Spinal cord (tissue), 10 donors: ENCODE measurements around the gene RAB39B. TPM values are rescaled to one million over a fixed set of nuclear protein-coding genes. Genes with fewer than 3 reads are reported as not detected.
"Not testable (repeated sequence)": the region's sequence is repeated elsewhere in the genome, so short reads cannot be mapped to it uniquely, and the experiment has no call there.

ENCODE experiments used
- DNase-seq, 6 donors: peaks; one replicate each; pipeline versions ENCODE4 v3.0.0 to v3.0.0-alpha.2; 2013 to 2015; ENCODE audit warnings: low spot score in 6 of 6, low read depth in 4 of 6
- H3K27ac ChIP-seq: one replicate; pipeline ENCODE4 v1.5.1; 2013; ENCODE audit warnings: low read depth, low read length, control low read depth
- H3K27me3 ChIP-seq: one replicate; pipeline ENCODE4 v1.6.1; 2013; ENCODE audit warnings: low read length; ENCODE audit not compliant: control insufficient read depth, insufficient read depth
- H3K36me3 ChIP-seq: one replicate; pipeline ENCODE4 v1.6.1; 2013; ENCODE audit warnings: low read length; ENCODE audit not compliant: control insufficient read depth, insufficient read depth
- H3K4me1 ChIP-seq: one replicate; pipeline ENCODE4 v1.6.1; 2013; ENCODE audit warnings: low read length; ENCODE audit not compliant: control insufficient read depth, insufficient read depth
- H3K4me3 ChIP-seq: one replicate; pipeline ENCODE4 v1.5.1; 2013; ENCODE audit warnings: low read depth, low read length, control low read depth
- H3K9me3 ChIP-seq: one replicate; pipeline ENCODE4 v1.6.1; 2013; ENCODE audit warnings: low read length; ENCODE audit not compliant: control insufficient read depth, insufficient read depth
- WGBS: methylation state at CpG from one replicate; pipeline ENCODE4 v1.1.5; 2013; ENCODE audit warnings: missing lambda C conversion rate; ENCODE audit not compliant: insufficient coverage; 5-methylcytosine and 5-hydroxymethylcytosine counted together
- polyA plus RNA-seq, 2 donors: library from polyadenylated mRNA; unstranded; fragments of 120-200 nt; gene quantifications; one replicate each; pipeline ENCODE4 v1.2.1, GENCODE V29; 2013; ENCODE audit not compliant: insufficient read length in 2 of 2
- total RNA-seq, 2 donors: library from RNA; depleted of rRNA in 1 of 2; stranded (reverse); fragments of 120-200 nt in 1 of 2; fragments of >200 nt in 1 of 2; gene quantifications; one replicate each; pipeline versions ENCODE4 v1.2.3 to v1.2.4, GENCODE V29; 2013 to 2014
- donor health status: healthy.

Gene RAB39B
- total and polyA plus RNA-seq, 4 donors = 5.7 to 22.6 (median 19.4) TPM

DNA sequence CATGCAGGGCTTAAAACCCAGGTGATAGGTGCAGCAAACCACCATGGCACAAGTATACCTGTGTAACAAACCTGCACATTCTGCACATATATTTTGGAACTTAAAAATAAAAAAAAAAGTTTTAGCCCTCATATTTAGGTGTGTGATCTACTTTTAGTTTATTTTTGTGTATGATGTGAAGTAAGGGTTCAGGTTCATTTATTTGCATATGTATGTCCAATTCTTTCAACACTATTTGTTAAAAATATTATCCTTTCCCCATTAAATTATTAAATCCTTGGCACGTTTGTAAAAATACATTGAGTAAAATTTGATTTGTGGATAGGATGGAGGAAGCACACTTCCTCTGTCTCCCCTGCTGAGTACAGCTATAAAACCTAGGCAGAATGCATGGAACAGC lies 12.9 kb downstream of the RAB39B start:
- H3K27ac ChIP-seq = no peak overlapping the region
- no CpG with 5 or more reads among the region's 1 CpG for WGBS
- no peaks in the 10 kb centered on the region for H3K9me3 ChIP-seq

DNA sequence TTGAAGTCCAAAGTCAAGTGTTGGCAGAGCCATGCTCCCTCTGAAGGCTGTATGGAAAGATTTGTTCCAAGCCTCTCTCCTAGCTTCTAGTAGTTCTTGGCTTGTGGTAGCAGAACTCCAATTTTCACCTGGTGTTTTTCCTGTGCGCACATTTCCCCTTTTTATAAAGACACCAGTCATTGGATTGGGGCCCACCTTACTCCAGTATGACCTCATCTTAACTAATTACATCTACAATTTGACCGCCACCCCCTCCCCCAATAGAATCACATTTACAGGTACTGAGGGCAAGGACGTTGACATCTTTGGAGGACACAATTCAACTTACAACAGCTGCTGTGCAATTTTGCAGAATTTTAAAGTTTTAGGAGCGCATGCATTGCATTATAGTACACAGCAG lies 16.8 kb downstream of the RAB39B start:
- Histone ChIP-seq H3K9me3 (no peaks in the 10 kb centered on the region), H3K27me3 (no peaks in the 10 kb centered on the region), H3K4me1 (no peaks in the 10 kb centered on the region), H3K27ac (no peak overlapping the region), H3K36me3 (no peaks in the 10 kb centered on the region), H3K4me3 (no peak overlapping the region)
- WGBS = 48% methylated on average over 4 of the region's 4 CpGs
- no peak for DNase-seq

More for the DNA sequence above, 12.9 kb downstream of the RAB39B start:
- H3K27me3 ChIP-seq = no peaks in the 10 kb centered on the region
- no peaks in the 10 kb centered on the region for H3K4me1 ChIP-seq
- DNase-seq = no peak
- H3K4me3 ChIP-seq = no peak overlapping the region
- no peaks in the 10 kb centered on the region for H3K36me3 ChIP-seq

DNA sequence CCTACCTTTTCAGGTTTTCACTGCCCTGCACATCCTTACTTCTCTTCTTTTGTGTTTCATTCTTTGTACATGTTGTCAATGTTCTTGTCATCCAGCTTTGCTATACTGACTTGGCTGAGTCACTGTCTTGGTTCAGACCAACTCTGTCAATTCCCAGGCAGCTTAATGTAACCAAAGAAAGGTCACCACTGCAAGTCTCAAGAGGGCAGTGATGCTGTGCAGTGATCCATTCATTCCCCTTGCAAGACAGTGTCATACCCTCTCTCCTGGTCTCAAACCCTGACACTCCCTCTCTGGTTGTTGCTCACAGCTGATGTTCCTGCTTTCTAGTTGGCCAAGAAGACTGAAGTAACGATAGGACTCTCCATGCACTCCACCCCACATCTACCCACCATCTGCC lies 17.5 kb downstream of the RAB39B start:
- WGBS = 73% methylated on average over 1 of the region's 1 CpG
- Histone ChIP-seq H3K9me3 (no peaks in the 10 kb centered on the region), H3K4me1 (no peaks in the 10 kb centered on the region), H3K36me3 (no peaks in the 10 kb centered on the region), H3K4me3 (no peak overlapping the region), H3K27ac (no peak overlapping the region), H3K27me3 (no peaks in the 10 kb centered on the region)
- DNase-seq = no peak

GRCh38 chrX:155242300-155242699 lies 22.0 kb downstream of the RAB39B start:
- 43% methylated on average over 5 of the region's 5 CpGs for WGBS
- Histone ChIP-seq H3K27ac (no peak overlapping the region), H3K36me3 (no peaks in the 10 kb centered on the region), H3K27me3 (no peaks in the 10 kb centered on the region), H3K4me3 (no peak overlapping the region), H3K4me1 (no peaks in the 10 kb centered on the region), H3K9me3 (no peaks in the 10 kb centered on the region)
- no peak for DNase-seq

- H3K4me3 ChIP-seq = no peak overlapping the region
- no peak for DNase-seq
- no peaks in the 10 kb centered on the region for H3K9me3 ChIP-seq
- H3K27me3 ChIP-seq = no peaks in the 10 kb centered on the region
- peaks cover 3% of the 10 kb centered on the region for H3K36me3 ChIP-seq
- WGBS = 83% methylated on average over 5 of the region's 5 CpGs
- H3K4me1 ChIP-seq = no peaks in the 10 kb centered on the region
- H3K27ac ChIP-seq = no peak overlapping the region
Observed at GRCh38 chrX:155237719-155238118, 26.6 kb downstream of the RAB39B start.

DNA sequence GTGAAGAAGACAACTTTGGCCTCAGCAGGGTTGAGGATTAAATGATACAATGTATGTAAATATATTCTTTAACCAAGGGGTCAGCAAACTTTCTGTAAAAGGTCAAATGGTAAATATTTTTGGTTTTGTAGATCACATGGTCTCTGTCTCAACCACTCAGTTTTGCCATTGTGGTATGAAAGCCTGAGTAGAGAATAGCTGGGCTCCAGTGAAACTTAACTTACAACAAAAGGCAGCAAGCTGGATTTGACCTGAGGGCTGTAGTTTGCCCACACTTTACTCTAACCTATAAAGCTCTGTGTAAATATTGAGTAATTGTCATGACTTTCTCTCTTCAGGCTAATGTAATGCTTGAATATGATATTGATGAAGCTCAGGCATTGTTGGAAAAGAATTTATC lies 28.4 kb downstream of the RAB39B start:
- H3K4me3 ChIP-seq = no peak overlapping the region
- H3K36me3 ChIP-seq = peaks cover 3% of the 10 kb centered on the region
- H3K9me3 ChIP-seq = no peaks in the 10 kb centered on the region
- no peaks in the 10 kb centered on the region for H3K27me3 ChIP-seq
- no peak overlapping the region for H3K27ac ChIP-seq
- no peaks in the 10 kb centered on the region for H3K4me1 ChIP-seq
- no peak for DNase-seq

- Histone ChIP-seq H3K9me3 (no peaks in the 10 kb centered on the region), H3K36me3 (no peaks in the 10 kb centered on the region), H3K4me1 (no peaks in the 10 kb centered on the region), H3K27ac (no peak overlapping the region), H3K4me3 (no peak overlapping the region), H3K27me3 (no peaks in the 10 kb centered on the region)
- no peak for DNase-seq
Observed at GRCh38 chrX:155231163-155231562, 33.1 kb downstream of the RAB39B start.

GRCh38 chrX:155225774-155226173 lies 38.5 kb downstream of the RAB39B start:
- WGBS = no CpG with 5 or more reads among the region's 3 CpGs
- H3K4me1 ChIP-seq = no peaks in the 10 kb centered on the region
- no peak overlapping the region for H3K27ac ChIP-seq
- no peaks in the 10 kb centered on the region for H3K9me3 ChIP-seq
- no peak for DNase-seq
- H3K27me3 ChIP-seq = no peaks in the 10 kb centered on the region
- H3K36me3 ChIP-seq = peaks cover 7% of the 10 kb centered on the region
- H3K4me3 ChIP-seq = no peak overlapping the region

GRCh38 chrX:155223746-155224145 lies 40.5 kb downstream of the RAB39B start:
- not testable (repeated sequence) for H3K27me3 ChIP-seq, H3K4me1 ChIP-seq, DNase-seq, H3K27ac ChIP-seq, H3K4me3 ChIP-seq, H3K36me3 ChIP-seq, H3K9me3 ChIP-seq
- 91% methylated on average over 21 of the region's 30 CpGs for WGBS

DNA sequence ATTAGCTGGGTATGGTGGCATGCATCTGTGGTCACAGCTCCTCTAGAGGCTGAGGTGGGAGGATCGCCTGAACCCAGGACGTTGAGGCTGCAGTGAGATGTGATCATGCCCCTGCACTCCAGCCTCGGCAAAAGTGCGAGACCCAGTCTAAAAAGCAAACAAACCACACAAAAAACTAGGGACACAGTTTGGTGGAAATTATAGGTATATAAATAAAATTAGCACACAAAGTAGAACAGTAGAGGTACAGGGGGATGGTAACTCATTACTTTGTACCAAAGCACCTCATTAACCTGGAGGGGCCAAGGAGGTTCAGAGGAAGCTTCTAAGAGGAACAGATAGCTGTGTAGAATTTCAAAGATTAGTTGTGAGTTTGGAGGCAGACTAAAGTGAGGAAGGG lies 42.9 kb downstream of the RAB39B start:
- DNase-seq = no peak
- Histone ChIP-seq H3K27me3 (no peaks in the 10 kb centered on the region), H3K4me1 (no peaks in the 10 kb centered on the region), H3K27ac (no peak overlapping the region), H3K4me3 (no peak overlapping the region), H3K36me3 (peaks cover 7% of the 10 kb centered on the region), H3K9me3 (no peaks in the 10 kb centered on the region)
- 92% methylated on average over 2 of the region's 4 CpGs for WGBS
